OCI-LY7 (cell line): ENCODE data around the gene RHBDD1.

Experiments used
- EZH2phosphoT487 ChIP-seq: fragments of 200-600 bp; sonication (generic); IDR thresholded peaks from 2 replicates; pipeline ENCODE4 v1.6.1; 2018; ENCODE audit warnings: low read depth, borderline replicate concordance, mild to moderate bottlenecking, mixed run types, antibody characterized with exemption, low read length, moderate library complexity, mixed read lengths
- TF ChIP-seq, protein P1 (sequence below): fragments of 200-600 bp; sonication (generic); conservative IDR thresholded peaks from 2 replicates; pipeline ENCODE4 v1.5.1; 2014; ENCODE audit warnings: mild to moderate bottlenecking, antibody characterized with exemption, low read length, moderate library complexity, mixed read lengths

DNA sequence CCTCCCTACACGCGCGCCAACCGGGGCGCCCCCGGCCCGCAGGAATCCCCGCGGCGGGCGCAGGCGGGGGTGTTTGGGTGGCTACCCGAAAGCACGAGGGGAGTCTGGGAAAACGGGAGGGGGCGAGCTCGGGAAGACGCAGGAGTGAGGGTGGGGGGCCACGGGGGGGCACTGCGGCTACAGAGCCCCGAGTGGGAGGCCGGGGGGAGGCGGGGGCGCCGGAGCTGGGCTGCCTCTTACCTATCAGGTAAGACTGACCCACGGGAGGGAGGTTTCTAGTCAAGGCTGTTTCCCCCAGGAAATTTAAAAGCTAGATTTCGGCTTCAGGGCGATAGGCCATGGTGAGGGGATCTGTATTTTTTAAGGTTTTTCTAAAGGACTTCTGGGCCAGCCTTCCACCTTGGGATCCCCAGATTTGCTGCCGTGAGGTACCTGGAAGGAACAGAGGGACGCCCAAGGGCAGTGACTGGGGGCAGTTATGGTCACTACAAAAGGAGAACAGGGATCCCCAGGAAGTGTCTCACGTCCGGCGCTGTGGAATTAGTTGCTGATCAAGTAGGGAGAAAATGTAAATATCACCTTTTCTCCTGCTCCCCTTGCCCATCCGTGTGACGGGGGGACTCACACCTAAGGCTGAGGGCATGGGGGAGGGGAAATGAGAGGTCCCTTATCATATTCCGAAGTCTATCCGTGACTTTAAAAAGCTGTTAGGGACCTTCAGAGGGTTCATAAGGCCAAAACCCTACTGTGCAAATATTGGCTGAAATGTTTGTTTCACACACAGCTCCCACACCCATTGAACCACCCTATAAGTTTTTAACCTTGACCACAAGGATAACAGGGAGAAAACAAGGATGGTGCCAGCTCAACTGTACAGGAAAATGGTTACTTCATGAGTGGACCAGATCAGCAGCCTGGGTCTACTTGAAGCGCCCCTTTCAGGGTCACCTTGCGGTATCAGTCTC lies 35.6 kb upstream of the RHBDD1 start:
- TF ChIP-seq, protein P1, sequence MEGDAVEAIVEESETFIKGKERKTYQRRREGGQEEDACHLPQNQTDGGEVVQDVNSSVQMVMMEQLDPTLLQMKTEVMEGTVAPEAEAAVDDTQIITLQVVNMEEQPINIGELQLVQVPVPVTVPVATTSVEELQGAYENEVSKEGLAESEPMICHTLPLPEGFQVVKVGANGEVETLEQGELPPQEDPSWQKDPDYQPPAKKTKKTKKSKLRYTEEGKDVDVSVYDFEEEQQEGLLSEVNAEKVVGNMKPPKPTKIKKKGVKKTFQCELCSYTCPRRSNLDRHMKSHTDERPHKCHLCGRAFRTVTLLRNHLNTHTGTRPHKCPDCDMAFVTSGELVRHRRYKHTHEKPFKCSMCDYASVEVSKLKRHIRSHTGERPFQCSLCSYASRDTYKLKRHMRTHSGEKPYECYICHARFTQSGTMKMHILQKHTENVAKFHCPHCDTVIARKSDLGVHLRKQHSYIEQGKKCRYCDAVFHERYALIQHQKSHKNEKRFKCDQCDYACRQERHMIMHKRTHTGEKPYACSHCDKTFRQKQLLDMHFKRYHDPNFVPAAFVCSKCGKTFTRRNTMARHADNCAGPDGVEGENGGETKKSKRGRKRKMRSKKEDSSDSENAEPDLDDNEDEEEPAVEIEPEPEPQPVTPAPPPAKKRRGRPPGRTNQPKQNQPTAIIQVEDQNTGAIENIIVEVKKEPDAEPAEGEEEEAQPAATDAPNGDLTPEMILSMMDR = peak; percentile 62
- no peak for TF ChIP-seq EZH2phosphoT487
